ENCODE results near the gene SAPCD2.

The SAPCD2 gene

DNA sequence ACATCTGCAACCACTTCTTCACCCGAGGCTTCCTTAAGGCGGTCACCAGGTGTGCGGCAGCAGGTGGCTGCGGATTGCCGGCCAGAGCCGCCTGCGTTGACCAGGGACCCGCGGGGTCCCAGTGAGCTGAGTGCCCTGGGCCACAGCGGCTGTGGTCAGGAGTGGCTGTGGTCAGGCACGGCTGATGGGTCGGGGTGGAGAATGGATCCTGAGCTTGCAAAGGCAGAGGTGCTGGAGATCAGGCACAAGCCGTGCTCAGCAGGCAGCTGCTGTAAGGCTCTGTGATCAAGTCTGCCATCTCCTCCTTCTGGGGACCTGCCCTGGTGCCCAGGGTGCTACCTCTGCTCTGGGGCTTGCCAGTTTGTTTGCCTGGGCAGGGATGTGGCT, 9.0 kb upstream of the SAPCD2 start:
- DNase-seq = no peak

DNA sequence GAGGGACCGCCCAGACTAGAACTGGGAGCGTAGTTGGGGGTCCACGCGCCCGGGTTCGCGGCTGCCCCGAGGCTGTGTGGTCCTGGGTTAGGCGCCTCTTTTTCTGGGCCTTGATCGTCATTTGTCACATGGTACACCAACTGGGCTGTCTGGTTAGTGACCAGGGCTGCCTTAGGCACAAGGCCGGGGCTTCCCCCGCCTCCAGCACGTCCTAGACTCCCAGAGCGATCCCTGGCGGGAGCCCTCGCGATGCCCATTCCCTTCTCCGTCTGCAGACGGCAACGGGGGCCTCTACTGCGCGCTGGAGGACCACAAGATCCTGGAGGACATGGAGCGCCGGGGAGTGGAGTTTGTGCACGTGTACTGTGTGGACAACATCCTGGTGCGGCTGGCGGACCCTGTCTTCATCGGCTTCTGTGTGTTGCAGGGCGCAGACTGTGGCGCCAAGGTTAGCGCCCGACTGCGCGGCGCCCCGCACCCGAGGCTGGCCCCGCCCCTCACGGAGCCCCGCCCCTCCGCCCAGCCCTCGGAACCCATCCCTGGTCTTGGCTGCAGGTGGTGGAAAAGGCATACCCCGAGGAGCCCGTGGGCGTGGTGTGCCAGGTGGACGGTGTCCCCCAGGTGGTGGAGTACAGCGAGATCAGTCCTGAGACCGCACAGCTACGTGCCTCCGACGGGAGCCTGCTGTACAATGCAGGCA, 8.5 kb upstream of the SAPCD2 start:
- DNase-seq = no peak

DNA sequence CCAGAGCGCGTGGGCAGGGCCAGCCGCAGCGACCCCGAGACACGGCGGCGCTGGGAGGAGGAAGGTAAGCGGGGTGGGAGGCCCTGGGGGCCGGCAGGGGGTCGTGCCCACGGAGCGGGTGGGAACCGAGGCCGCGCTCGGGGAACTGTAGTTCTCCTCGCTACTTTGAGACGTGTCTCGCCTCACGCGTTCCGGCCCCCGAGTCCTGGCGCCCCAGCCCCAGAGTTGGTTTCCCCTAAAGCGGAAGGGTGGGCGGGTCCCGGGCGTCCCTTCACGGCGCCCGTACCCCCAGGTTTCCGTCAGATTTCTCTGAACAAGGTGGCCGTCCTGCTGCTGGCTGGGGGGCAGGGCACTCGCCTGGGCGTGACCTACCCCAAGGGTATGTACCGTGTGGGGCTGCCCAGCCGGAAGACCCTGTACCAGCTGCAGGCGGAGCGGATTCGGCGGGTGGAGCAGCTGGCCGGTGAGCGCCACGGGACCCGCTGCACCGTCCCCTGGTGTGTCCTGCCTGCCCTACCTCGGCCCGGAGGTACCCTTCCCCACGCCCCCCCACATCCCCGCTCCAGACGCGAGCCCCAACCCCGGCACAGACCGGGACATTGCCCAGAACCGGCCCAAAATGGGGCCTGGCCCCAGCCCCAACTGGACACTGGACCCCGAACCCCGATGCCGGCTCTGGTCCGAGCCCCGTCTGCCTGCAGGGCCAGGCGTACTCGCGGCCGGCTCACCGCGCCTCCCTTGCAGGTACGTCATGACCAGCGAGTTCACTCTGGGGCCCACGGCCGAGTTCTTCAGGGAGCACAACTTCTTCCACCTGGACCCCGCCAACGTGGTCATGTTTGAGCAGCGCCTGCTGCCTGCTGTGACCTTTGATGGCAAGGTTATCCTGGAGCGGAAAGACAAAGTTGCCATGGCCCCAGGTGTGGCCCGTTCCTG, 7.7 kb upstream of the SAPCD2 start:
- DNase-seq = no peak

DNA sequence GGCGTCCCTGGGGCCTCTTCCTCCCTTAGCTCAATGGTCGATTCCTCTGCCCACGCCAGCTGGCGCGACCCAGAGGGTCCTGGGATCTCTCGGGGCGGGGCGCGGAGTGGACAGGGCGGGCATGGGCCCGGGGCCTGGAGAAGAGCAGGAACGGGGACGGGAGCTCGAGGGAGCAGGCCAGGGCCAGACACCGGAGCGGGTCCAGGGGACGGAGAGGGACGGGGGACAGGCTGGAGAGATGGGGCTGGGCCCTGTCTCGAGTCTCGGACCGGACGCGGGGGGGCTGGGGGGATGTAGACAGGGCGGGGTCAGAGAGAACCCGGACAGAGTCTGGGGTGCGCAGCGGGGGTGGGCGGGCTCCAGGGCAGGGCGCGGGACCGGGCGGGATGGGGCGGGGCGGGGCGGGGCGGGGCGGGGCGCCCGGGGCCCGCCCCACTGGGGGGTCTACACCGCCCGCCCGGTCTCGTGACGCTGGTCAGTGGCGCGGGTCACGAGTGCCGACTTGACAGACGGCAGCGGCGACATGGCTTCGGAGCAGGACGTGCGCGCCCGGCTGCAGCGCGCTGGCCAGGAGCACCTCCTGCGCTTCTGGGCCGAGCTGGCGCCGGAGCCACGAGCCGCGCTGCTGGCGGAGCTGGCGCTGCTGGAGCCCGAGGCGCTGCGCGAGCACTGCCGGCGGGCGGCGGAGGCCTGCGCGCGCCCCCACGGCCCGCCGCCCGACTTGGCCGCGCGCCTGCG, 6.8 kb upstream of the SAPCD2 start, which contains the start of gene UAP1L1:
Gene UAP1L1 (plus strand): TSS at position 508 of the 738 bp plus-strand sequence. CDS start 16 bp downstream, at position 524.
- DNase-seq = peak; percentile 38

DNA sequence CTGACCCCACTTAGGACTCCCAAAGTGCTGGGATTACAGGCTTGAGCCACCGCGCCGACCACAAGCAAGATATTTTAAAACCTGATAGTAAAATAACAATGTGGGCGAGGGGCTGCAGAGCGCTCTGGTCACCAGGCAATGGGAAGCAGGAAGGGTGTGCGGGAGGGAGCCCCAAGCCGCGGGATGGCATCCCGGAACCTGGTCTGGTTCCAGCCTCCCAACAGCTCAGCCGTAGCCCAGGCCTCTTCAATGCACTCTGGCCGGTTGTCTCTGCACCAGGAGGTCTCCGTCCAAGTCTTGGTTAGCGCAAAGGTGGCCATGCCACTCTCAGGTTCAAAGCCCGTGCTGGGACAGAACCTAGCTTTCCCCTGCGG, 6.3 kb upstream of the SAPCD2 start:
- no peak for DNase-seq

DNA sequence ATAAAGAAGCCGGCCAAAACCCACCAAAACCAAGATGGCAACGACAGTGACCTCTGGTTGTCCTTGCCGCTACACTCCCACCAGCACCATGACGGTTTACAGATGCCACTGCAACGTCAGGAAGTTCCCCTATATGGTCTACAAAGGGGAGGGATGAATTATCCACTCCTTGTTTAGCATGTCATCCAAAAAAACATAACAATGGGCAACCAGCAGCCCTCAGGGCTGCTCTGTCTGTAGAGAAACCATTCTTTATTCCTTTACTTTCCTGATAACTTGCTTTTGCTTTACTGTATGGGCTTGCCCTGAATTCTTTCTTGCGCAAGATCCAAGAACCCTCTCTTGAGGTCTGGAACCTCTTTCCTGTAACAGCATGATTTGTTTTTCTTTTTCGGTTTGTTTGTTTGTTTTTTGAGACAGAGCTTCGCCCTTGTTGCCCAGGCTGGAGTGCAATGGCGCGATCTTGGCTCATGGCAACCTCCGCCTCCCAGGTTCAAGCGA, 5.0 kb upstream of the SAPCD2 start:
- no peak for DNase-seq

DNA sequence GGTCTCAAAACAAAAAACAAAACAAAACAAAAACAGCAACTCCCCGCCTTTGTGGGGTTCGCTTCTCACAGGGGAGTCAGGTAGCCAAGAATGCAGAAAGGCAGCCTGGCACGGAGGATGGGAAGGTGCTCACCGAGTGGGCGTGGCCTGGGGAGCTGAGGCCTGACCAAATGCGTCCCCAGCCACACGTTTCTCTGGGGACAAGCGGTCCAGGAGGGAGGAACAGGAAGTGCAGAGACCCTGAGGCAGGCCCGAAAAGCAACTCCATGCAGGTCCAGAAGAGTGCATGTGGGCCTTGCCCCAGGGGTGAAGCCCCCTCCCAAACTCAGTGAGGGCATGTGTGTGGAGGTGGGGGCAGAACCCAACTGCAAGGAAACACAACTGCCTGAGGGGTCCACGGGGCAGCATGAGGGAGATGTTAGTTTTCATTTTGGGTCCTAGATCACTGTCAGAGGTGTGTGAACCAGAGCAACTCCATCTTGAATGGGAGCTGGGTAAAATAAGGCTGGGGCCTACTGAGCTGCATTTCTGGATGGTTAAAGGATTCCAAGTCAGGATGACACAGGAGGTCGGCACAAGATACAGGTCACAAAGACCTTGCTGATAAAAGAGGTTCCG, 4.4 kb upstream of the SAPCD2 start:
- no peak for DNase-seq

DNA sequence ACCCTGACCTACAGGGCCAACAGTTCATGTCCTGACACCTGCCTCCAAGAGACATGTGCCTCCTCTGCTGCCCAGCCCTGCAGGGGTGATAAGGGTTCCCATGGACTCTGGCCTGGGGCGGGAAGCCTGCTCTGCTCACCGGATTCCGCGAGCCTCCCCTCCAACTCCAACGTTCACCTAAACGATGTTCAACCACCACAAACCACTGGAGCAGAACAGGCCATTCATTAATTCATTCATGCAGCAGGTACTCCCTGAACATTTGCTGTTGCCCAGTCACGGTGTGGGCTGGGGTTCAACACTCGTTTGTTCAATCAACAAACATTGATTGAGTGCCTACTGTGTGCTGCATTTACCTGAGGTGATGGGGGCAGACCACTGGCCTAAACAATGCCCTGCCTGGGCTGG, 3.6 kb upstream of the SAPCD2 start:
- no peak for DNase-seq

DNA sequence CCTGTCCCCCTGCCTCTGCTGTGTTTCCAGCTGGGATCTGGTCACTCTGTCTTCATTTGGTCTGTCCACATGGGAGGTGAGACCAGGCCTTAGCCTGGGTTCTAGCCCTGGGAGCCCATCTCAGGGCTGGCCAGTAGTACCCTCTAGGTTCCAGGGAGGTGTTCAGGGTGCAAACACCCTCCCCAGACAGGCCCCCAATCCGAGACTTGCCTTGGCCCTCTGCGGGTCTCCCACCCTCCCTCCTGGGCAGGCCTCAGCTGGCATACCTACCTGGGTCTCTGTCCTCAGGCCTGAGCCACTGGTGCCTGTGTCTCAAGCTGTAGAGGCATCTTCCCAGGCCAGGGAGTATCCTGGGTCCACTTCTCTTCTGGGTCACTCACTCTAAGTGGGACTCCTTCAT, 925 bp upstream of the SAPCD2 start:
- no peak for DNase-seq

DNA sequence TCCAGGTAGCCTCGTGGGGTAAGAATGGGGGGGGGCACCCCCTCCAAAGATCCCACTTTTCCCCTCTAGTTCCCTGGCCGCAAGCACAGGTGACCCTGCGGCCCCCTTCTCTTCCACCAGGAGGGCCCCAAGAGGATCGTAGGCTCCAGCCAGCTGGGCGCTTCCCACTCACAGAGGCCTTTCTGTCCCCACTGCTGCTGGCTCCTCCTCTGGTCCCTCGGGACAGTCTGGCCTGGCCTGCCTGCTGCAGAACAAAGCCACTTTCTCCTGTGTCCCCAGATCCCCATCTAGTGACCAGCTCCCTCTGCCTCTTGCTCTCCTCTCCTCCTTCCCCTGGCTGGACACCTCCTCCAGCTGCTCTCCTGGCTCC, 534 bp upstream of the SAPCD2 start:
- DNase-seq = peak; percentile 59

DNA sequence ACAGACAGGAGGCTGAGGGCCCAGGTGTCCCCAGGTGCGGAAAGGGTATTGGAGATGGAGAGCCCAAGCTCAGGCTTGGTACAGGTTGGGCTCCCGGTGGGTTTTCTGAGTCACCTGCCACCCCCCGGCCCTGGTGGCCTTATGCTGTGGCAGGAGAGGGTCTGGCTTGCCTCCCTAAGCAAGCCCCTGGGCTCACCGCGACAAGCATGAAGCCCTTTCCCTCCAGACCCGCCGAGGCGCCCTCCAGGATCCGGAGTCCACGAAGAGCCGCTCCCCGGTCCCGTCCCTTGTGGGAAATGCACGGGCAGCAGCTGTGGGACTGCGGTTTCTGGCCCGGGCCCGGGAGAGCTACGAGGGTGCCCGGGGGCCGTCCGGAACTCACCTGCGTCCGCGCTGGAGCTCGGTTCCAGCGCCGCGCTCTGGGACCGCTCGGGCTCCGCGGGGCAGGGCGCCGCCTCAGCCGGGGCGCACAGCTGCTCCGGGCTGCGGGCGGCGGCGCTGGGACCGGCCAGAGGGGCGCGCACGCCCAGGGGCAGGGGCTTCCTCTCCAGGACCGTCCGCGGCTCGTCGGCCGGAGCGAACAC, 757 bp downstream of the SAPCD2 start:
- peak; percentile 22 for DNase-seq

DNA sequence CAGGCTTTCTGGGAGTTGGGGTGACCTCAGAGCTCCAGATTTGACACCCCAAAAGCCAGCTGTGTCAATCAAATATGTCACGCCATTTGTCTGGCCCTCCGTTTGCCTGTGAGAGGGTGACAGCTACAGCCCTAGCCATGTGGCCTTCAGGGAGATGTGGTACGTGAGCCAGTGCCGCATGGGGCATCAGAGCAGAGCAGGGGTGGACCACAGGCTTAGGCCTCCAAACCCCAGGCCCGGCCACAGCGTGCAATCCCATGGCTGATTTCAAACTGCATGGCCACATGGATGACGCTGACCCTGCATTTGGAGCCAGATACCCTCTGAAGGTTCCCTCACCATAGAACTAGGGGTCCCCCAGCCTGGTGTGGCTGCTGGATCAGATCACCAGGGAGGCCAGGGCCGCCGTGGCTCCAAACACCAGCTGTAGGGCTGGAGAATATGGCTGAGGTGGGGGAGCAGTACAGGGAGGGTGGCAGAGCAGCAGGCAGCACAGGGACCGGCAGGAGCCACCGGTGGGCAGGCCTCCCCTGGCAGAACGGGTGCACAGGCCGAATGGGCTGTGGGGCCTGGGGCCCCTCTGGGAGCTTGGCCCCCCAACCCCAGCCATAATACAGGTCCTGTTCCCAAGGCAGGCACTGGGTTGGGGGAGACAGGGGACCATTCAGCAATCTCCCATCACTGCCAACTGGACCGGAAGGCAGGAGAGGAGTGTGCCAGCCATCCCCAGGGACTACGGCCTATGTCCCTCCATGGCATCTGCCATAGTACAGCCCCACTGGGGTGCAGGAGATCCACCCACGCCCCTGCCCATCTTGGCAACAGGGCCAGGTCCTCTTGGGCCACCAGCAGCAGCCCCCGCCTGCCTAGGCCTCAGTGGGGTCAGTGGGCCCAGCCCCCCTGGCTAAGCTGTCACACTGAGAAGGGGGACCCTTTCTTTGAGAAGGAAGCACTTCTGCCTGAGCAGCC, 1.5 kb downstream of the SAPCD2 start:
- DNase-seq = no peak

DNA sequence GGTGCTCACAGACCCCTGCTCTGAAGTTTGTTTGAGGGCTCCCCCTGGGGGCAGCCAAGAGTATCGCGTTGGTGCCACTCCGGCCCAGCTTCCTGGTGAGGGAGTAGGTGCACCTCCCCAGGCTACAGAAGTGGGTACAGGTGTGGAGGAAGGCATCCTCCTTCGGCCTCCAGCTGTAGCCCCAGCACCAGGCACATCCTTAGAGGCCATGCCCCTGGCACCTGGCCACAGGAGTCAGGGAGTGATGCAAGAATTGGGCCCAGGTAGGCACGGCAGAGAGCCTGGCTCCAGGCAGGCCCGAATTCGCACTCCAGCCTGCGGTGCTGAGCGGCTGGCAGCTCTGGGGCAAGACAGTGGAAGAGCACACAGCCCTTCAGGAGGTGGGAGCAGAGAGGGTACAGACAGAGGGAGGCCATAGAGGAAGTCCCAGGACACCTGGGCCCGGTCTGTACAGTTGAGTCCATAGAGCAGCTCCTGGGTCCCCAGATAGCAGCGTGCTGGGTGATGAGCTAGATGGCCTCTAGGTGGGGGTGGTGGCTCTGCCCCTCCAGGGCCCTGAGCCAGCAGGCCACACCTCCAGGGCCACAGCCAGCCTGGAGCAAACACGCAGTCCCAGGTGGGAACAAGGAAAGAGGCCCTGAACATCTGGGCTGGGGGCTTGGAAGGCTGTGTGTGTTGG, 2.4 kb downstream of the SAPCD2 start:
- DNase-seq = peak; percentile 89

DNA sequence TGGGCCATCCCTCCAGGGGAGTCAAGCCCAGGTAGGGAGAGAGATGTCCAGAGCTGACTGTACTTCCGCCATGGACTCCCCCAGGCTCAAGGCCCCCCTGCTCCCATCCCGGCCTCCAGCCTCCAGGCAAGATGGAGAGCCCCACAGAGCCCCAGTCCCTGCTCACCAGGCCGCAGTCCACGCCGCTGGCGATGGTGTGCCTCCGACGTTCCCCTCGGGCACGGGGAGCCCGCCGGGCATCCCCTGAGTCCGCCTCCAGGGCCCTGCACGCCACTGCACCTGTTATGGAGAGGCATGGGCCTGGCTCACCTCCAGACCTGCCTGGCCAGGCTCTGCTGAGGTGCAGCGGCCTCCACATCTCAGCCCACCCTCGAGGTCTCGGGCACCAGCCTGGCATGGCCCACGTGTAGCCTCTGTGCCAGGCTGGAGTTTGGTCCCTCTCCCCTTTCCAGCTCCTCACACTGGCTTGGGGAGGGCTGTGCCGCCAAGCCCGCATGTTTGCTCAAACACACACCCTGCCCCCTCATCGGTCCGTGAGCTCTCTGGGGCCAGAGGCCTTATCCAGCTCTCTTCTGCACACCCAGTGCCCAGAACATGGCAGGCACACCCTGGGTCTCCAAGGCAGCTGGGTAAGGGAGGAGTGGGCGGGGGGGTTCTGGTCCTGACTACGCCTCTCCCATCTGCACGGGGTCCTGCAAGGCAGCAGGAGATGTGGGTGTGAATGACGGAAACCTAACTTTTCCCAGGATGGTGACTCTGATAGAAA, 4.1 kb downstream of the SAPCD2 start:
- no peak for DNase-seq

DNA sequence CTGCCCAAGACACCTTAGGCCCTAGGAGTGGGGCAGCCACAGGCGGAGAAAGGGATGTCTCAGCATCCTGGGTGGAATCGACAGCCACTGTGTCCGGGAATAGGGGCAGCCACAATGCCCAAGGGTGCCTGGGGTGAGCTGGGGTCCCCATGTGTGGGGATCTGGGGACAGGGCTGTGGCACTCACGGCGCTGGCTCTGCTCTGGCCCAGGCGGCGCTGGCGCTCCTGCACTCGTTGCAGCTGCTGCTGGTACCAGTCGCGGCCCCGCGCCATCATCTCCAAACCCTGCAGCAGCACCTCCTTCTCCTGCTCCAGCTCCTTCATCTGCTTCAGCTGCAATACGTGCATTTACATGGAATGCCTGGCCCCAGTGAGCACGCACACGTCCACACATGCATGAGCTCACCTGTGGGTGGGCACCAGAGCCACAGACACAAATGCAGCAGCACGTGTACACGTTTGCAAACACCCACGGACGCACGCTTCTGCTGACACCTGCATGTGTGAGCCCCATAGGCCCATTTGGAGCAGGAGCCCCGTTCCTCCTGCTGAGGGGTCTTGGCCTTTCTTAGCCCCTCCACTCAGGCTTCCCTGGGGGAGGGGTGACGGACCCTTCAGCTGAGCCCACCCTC, 4.9 kb downstream of the SAPCD2 start:
- DNase-seq = no peak

DNA sequence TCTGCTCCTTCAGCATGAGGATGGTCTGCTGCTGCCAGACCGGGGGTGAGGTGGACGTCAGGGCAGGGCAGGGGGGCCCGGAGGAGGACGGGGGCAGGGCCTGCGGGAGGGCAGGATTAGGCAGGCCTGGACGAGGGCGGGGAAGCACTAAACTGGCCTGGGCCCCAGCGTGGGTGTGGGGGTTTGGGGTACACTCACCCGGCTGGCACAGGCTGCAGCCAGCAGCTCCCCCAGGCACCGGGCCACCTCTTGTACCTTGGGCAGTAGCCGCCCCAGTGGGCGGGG, 5.5 kb downstream of the SAPCD2 start:
- DNase-seq = no peak

DNA sequence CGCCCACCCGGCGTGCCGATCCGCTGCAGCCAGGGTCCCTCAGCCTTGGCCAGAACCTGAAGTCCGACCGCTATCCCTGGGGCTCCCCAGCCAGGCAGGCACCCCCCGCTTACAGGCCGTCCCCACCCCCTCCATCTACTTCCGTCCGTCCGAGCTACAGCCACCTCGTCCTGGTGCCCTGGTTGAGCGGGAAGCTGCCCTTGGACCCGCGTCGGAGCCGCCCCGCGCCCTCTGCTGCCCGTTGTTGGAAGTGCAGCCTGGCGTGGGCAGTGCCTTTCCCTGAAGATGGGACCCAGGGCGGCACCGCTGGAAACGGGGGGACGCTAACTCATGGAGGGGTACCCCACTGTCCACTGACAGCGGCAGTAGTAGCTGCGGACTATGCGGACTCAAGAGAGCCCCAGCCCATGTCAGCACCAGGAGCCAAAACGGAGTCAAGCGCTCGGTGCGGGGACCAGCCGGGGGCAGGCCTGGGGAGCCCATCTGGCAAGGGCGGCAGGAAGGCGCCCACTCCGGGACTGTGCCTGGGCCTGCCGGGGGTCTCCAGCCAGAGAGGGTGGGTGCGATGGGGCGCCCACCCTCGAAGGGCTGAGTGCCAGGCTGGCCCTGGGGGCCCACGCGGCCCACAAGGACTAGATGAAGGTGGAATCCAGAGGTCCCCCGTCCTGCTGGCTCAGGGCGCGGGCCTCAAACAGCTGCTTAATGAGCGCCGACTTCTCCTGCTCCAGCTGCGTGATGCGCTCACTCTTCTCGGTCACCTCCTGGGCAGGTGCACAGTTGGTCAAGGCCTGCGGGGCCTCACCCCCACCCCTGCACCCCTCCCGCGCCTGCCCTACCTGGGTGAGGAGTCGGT, 6.1 kb downstream of the SAPCD2 start:
- DNase-seq = no peak

DNA sequence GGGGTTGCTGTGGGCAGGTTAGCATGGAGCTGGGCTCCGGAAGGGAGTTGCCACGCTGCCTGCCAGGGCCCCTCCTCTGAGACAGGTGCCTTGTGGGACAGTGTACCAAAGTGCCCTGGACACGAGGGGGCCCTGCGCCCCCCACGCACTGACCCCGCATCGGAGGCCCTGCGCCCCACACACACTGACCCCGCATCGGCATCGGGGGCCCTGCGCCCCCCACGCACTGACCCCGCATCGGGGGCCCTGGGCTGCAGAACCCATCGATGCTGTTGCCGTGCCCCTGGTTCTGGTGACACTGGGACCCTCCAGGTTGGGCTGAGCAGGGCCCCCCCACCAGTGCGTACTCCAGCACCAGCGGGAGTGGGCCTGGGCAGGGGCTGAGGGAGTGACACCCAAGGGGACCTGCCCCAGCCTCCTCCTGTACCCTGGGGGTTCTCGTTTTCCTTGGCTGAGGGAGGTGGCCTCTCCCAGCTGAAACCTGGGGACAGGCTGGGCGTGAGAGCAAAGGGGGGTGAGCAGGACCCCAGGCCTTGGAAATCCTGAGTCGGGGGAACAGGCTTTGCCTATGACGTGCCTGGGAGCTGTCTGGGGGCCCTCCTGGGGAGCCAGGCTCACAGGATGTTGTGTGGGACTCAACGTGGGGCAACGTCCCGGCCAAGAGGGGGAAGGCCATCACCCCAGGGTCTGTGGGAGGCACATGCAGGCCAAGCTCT, 6.9 kb downstream of the SAPCD2 start:
- no peak for DNase-seq
